Osteoblast (primary cell): ENCODE measurements around the gene TRIM7. TPM values are rescaled to one million over a fixed set of nuclear protein-coding genes. Genes with fewer than 3 reads are reported as not detected.

Experiments
- DNase-seq: peaks from one replicate; pipeline ENCODE4 v3.0.0; 2011; ENCODE audit warnings: low spot score, mixed read lengths; ENCODE audit not compliant: insufficient read length; ENCODE audit errors: missing footprints
- H2AFZ ChIP-seq: 2 replicates; pipeline ENCODE4 v1.6.0; 2011; ENCODE audit warnings: mild to moderate bottlenecking, low read length
- H3K27ac ChIP-seq: 2 replicates; pipeline ENCODE4 v1.5.1; 2011; ENCODE audit warnings: mild to moderate bottlenecking, low read depth, low read length, moderate library complexity
- H3K27me3 ChIP-seq: 2 replicates; pipeline ENCODE4 v1.6.0; 2012; ENCODE audit warnings: mild to moderate bottlenecking, control low read depth, inconsistent platforms, low read length, moderate library complexity; ENCODE audit not compliant: insufficient read depth
- H3K36me3 ChIP-seq: 2 replicates; pipeline ENCODE4 v1.5.1; 2011; ENCODE audit warnings: mild to moderate bottlenecking, low read length, control low read depth, moderate library complexity; ENCODE audit not compliant: insufficient read depth
- H3K4me1 ChIP-seq: 2 replicates; pipeline ENCODE4 v1.5.1; 2011; ENCODE audit warnings: mild to moderate bottlenecking, low read length, control low read depth, moderate library complexity; ENCODE audit not compliant: insufficient read depth
- H3K4me2 ChIP-seq: 2 replicates; pipeline ENCODE4 v1.6.0; 2011; ENCODE audit warnings: mild to moderate bottlenecking, low read length; ENCODE audit not compliant: insufficient read depth
- H3K4me3 ChIP-seq: fragments of 200-600 bp; sonication (generic); 3 replicates; pipeline ENCODE4 v1.5.1; 2012; ENCODE audit warnings: mild to moderate bottlenecking, low read length, inconsistent platforms; ENCODE audit not compliant: insufficient read depth
- H3K79me2 ChIP-seq: 2 replicates; pipeline ENCODE4 v1.6.0; 2012; ENCODE audit warnings: mild to moderate bottlenecking, low read length, control low read depth, inconsistent platforms; ENCODE audit not compliant: insufficient read depth
- H3K9me3 ChIP-seq: 2 replicates; pipeline ENCODE4 v1.5.1; 2011; ENCODE audit warnings: low read depth, low read length, control low read depth
- H4K20me1 ChIP-seq: 2 replicates; pipeline ENCODE4 v1.6.0; 2012; ENCODE audit warnings: mild to moderate bottlenecking, low read length, control low read depth; ENCODE audit not compliant: insufficient read depth
- total RNA-seq: library from RNA; depleted of rRNA; stranded (reverse); fragments of >200 nt; gene quantifications from 2 replicates; pipeline ENCODE4 v1.2.3, GENCODE V29; 2012
- TF ChIP-seq, protein P1 (sequence below): IDR thresholded peaks from 2 replicates; pipeline ENCODE4 v1.5.1; 2011; ENCODE audit warnings: mild to moderate bottlenecking, low read depth, low read length, moderate library complexity; ENCODE audit errors: extremely low read depth

Gene TRIM7
- total RNA-seq, 1 donor: 0.72 TPM

DNA sequence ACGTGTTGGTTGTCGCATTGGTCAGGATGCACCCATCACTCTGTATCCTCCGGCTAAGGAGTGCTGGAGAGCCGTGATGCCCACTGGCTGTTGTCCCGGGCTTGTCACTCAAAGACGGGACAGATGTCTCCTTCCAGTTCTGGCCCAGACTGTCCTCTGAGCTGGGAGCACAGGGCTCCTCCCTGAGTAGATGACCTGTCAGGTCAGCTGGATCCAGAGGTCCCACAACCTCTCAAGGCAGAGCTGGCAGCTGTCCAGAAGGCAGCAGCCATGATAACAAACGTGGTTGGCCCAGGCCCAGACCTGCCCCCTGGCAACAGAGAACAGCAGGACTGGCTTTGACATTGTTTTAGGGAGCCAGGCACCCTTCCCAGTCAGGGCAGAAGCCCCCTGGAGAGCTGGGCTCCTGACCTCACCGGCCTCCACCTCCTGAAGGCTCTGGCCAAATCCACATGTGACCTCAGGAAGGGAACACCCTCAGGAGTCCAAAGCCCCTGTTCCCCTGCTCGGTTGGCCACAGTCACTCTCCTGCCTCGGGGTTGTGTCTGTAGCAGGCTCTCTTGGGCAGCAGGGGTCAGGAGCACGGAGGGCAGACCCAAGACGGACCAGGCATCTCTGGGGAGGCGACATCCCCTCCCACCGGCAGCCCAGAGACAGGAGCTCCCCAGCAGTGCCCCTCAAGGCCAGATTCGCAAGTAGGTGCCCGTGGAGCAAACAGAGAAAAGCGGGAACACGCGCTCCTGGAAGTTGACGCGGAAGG, 10.3 kb downstream of the TRIM7 start:
- peak; percentile 72 for DNase-seq
- no peaks in the 10 kb centered on the region for H3K79me2 ChIP-seq
- no peak overlapping the region for H3K4me3 ChIP-seq
- peaks cover 14% of the 10 kb centered on the region for H3K4me1 ChIP-seq
- no peaks in the 10 kb centered on the region for H3K27me3 ChIP-seq
- no peaks in the 10 kb centered on the region for H3K36me3 ChIP-seq
- H4K20me1 ChIP-seq: no peaks in the 10 kb centered on the region
- TF ChIP-seq, protein P1, sequence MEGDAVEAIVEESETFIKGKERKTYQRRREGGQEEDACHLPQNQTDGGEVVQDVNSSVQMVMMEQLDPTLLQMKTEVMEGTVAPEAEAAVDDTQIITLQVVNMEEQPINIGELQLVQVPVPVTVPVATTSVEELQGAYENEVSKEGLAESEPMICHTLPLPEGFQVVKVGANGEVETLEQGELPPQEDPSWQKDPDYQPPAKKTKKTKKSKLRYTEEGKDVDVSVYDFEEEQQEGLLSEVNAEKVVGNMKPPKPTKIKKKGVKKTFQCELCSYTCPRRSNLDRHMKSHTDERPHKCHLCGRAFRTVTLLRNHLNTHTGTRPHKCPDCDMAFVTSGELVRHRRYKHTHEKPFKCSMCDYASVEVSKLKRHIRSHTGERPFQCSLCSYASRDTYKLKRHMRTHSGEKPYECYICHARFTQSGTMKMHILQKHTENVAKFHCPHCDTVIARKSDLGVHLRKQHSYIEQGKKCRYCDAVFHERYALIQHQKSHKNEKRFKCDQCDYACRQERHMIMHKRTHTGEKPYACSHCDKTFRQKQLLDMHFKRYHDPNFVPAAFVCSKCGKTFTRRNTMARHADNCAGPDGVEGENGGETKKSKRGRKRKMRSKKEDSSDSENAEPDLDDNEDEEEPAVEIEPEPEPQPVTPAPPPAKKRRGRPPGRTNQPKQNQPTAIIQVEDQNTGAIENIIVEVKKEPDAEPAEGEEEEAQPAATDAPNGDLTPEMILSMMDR: no peak
- H3K9me3 ChIP-seq: no peaks in the 10 kb centered on the region
- no peak overlapping the region for H2AFZ ChIP-seq
- no peak overlapping the region for H3K4me2 ChIP-seq
- H3K27ac ChIP-seq: no peak overlapping the region

DNA sequence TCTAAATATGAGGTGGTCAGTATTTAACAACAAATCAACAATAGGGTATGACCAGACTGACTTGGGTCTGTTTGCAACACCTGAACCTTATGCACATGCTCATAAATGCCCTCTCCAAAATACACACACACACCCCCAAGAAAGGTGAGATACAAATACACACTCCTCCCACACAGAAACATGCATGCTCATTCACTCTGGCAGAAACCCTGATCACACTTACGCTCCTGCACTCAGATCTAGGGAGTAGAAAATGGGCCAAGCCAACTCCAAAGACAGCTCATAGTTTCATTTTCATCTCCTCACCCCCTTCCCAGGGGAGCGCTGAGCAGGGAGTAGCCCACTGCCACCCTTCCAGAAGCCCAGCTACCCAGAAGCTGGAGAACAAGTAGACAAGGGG, 11.3 kb downstream of the TRIM7 start:
- H3K4me3 ChIP-seq: no peak overlapping the region
- H4K20me1 ChIP-seq: no peaks in the 10 kb centered on the region
- H3K27ac ChIP-seq: no peak overlapping the region
- H3K4me2 ChIP-seq: no peak overlapping the region
- H2AFZ ChIP-seq: no peak overlapping the region
- H3K36me3 ChIP-seq: no peaks in the 10 kb centered on the region
- no peaks in the 10 kb centered on the region for H3K79me2 ChIP-seq
- TF ChIP-seq, protein P1: no peak
- no peaks in the 10 kb centered on the region for H3K9me3 ChIP-seq
- no peaks in the 10 kb centered on the region for H3K27me3 ChIP-seq
- peaks cover 15% of the 10 kb centered on the region for H3K4me1 ChIP-seq
- DNase-seq: no peak

GRCh38 chr5:181192337-181193046, 12.5 kb downstream of the TRIM7 start:
- Histone ChIP-seq H3K79me2 (no peaks in the 10 kb centered on the region), H3K4me3 (peak overlapping the region; percentile 71), H3K27ac (peak overlapping the region; percentile 26), H3K36me3 (no peaks in the 10 kb centered on the region), H3K4me1 (peaks cover 20% of the 10 kb centered on the region), H2AFZ (peak overlapping the region; percentile 27), H3K9me3 (no peaks in the 10 kb centered on the region), H4K20me1 (peaks cover 3% of the 10 kb centered on the region), H3K4me2 (peak overlapping the region; percentile 87), H3K27me3 (no peaks in the 10 kb centered on the region)
- peak; percentile 81 for DNase-seq
- TF ChIP-seq, protein P1: no peak

- peak; percentile 99 for DNase-seq
- Histone ChIP-seq H3K27me3 (no peaks in the 10 kb centered on the region), H2AFZ (peak overlapping the region; percentile 78), H3K36me3 (no peaks in the 10 kb centered on the region), H3K4me2 (peak overlapping the region; percentile 95), H3K27ac (peak overlapping the region; percentile 26), H4K20me1 (peaks cover 3% of the 10 kb centered on the region), H3K4me3 (peak overlapping the region; percentile 71), H3K4me1 (peaks cover 24% of the 10 kb centered on the region), H3K79me2 (no peaks in the 10 kb centered on the region), H3K9me3 (no peaks in the 10 kb centered on the region)
- TF ChIP-seq, protein P1: no peak
These were observed 13.3 kb downstream of the TRIM7 start for GRCh38 chr5:181191526-181192336.
